ENCODE results near the gene TKT. TPM values are rescaled to one million over a fixed set of nuclear protein-coding genes. Genes with fewer than 3 reads are reported as not detected.

Gene TKT
- total RNA-seq, 2 donors from 2014 or later = 123 to 125 TPM

GRCh38 chr3:53190659-53191058 lies 65.2 kb downstream of the TKT start:
- intact Hi-C loops (cut with DNase I) = loop anchor here in 1 of 2 donors (5.0 kb wide), 1 partner anchor 58 kb away; the partner anchor contains the start of gene RFT1
- no peak for DNase-seq (ENCODE audit: low spot score)

GRCh38 chr3:53189276-53189675 lies 66.5 kb downstream of the TKT start:
- intact Hi-C loops (cut with DNase I) = no loop called here
- no peak for DNase-seq (ENCODE audit: low spot score)

DNA sequence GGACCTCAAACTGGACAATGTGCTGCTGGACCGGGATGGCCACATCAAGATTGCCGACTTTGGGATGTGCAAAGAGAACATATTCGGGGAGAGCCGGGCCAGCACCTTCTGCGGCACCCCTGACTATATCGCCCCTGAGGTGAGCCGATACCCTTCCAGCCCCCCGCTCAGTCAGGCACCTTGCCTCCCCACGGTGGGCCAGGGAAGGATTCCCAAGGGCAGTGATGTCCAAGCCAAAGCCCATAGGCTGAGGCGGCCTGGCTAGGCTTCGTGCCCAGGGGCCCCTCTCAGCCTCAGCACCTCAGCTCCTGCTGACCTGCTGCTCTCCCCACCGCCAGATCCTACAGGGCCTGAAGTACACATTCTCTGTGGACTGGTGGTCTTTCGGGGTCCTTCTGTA lies 67.1 kb downstream of the TKT start:
- intact Hi-C loops (cut with DNase I) = no loop called here
- no peak for DNase-seq (ENCODE audit: low spot score)

DNA sequence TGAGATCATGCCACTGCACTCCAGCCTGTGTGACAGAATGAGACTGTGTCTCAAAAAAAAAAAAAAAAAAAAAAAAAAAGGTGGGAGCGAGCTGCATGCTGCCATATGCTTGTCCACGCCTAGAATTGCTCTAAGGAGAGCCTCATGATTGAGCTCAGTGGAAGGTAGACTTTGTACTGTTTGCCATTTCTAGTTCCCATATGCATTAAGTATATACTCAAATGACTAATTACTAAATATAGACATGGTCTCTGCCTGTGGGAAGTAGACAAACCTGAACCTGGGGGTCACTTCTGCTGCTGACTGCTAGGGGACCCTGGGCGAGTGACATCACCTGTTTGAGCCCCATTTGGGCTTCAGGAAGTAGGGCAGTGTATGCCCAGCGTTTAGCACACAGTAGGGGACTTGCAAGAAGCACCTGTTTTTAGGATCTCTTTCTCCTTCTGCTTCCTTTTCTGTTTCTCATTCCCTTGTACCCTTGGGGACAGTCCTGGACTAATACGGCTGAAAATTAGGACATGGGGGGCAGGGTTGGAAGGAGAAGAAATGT lies 67.6 kb downstream of the TKT start:
- DNase-seq (ENCODE audit: low spot score) = no peak
- intact Hi-C loops (cut with DNase I) = no loop called here

DNA sequence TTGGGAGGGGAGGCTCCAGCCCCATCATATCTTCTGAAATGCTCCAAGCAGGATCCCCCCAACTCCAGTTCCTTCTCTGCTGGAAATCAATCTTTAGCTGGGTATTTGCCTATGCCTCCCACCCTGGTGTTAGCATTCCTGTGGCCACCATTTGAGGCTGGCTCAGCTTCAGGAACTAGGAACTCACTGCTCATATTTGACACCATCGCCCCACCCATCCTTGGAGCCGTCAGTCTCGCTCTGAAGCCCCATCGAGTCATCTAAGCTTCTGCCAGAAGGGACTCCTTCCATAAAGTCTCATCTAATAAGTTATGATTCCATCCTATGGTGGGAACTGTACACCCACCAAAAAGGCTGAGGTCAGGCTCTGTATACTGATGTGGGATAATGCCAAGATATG lies 68.4 kb downstream of the TKT start:
- intact Hi-C loops (cut with DNase I) = no loop called here
- no peak for DNase-seq (ENCODE audit: low spot score)

DNA sequence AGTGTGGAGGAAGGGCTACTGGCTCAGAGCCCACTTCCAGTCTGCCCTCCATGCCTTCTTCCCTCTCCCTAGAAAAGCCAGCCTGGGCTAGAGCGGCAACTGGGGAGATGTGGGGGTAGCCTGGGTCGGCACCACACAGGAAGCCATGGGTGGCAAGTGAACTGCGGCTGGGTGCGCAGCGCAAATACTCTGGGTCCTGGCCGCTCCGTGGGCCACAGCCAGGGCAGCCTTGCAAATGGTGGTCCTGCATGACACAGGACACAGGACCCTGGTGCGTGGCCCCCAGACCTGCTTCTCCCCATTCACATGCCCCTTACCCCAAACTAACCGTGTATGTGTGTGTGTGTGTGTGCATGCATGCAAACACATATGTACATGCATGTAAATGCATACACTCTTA lies 69.1 kb downstream of the TKT start:
- no peak for DNase-seq (ENCODE audit: low spot score)
- intact Hi-C loops (cut with DNase I) = no loop called here

DNA sequence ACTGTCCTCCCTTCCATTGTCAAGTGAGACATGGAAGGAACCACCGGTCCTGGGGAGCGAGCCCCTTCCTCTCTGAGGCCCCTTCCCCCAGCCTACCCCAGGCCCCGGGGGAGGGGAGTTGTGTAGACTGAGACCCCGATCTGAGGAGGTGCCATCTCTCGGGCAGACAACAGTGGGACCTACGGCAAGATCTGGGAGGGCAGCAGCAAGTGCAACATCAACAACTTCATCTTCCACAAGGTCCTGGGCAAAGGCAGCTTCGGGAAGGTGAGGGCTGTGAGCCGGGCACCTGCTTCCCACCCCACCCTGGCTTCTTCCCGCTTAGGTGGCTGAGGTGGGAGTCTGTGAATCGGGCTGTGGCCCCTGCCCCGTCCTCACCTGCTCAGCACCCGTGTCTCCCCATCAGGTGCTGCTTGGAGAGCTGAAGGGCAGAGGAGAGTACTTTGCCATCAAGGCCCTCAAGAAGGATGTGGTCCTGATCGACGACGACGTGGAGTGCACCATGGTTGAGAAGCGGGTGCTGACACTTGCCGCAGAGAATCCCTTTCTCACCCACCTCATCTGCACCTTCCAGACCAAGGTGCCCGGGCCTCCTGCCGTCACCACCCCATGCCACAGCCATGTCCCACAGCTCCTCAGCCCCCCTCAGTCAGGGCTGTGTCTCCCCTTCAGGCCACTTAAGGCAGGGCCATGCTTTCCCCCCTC lies 69.9 kb downstream of the TKT start:
- no peak for DNase-seq (ENCODE audit: low spot score)

GRCh38 chr3:53184701-53185100 lies 71.1 kb downstream of the TKT start:
- DNase-seq (ENCODE audit: low spot score) = no peak
- intact Hi-C loops (cut with DNase I) = no loop called here

More for the DNA sequence above, 69.9 kb downstream of the TKT start:
- intact Hi-C loops (cut with DNase I) = no loop called here

DNA sequence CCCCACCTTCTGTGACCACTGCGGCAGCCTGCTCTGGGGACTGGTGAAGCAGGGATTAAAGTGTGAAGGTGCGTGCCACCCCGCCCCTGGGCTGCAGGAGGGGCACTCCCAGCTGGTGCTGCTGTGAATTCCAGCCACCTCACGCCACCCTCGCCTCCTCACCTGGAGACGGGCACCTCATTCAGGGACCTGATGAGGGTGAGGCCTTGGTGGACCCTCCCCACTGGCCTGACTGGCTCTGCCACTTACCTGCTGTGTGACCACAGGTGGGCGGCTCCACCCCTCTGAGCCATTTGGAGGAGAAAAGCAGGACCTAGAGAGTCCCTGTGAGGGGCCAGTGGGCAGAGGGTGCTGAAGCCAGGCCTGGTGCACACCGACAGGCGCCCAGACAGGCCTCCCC lies 72.3 kb downstream of the TKT start:
- no peak for DNase-seq (ENCODE audit: low spot score)
- intact Hi-C loops (cut with DNase I) = no loop called here

DNA sequence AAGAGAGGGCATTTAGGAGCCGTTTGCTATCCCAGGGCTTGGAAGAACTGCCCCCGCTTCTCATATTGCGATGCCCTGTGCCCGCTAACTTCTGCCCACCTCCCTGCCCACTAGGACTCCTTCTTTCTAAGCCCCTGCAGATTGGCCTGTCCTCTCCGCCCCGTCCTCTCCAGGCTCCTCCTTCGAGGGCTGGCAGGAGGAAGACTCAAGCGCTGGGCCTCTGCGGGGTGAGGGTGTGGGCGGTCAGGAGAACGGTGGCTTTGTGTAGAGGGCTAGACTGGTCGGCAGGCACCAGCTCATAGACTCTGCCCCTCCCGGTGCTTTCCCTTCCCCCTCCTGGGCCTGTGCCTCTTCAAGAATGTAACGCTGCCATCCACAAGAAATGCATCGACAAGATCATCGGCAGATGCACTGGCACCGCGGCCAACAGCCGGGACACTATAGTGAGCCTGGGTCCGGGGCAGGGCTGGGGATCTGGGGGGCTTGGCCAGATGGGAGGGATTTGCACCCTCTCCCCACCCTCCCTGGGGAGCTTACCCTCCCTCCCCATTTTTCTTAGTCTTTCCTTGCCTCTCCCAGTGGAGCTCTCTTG lies 73.0 kb downstream of the TKT start:
- DNase-seq (ENCODE audit: low spot score) = no peak

GRCh38 chr3:53181528-53181927 lies 74.3 kb downstream of the TKT start:
- no peak for DNase-seq (ENCODE audit: low spot score)
- intact Hi-C loops (cut with DNase I) = no loop called here

More for the DNA sequence above, 73.0 kb downstream of the TKT start:
- intact Hi-C loops (cut with DNase I) = no loop called here

DNA sequence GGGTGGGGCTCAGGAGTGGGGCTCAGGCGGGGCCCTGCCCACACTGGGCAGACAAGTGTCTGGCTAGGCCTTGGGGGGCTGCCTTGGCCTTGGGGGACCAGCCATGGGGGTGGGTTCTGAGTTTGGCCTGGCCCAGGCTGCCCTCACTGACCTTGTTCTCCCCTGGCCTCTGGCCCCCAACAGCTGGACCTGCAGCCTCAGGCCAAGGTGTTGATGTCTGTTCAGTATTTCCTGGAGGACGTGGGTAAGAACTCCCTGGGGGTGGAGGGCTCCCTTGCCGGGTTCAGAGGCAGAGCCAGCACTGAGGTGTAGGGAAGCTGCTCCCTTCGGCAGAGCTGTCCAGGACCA lies 74.8 kb downstream of the TKT start:
- intact Hi-C loops (cut with DNase I) = no loop called here
- DNase-seq (ENCODE audit: low spot score) = no peak

GRCh38 chr3:53180305-53181023 lies 75.4 kb downstream of the TKT start:
- DNase-seq (ENCODE audit: low spot score) = no peak
- intact Hi-C loops (cut with DNase I) = no loop called here

- DNase-seq (ENCODE audit: low spot score) = no peak
- intact Hi-C loops (cut with DNase I) = no loop called here
Measured at GRCh38 chr3:53179580-53179979, 76.2 kb downstream of the TKT start.

DNA sequence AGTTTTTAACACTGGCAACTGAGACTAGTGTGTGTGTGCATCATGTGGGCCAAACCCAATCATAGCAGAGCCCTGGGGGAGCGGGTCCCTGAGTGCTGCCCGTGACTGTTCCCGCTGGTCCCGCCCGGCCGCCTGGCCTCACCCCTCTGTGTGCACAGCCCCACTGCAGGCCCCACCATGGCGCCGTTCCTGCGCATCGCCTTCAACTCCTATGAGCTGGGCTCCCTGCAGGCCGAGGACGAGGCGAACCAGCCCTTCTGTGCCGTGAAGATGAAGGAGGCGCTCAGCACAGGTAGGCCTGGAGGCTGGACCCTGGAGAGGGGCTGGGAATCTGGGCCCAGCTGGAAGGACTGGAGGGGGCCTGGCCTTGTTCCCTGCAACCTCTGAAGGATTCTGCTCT lies 77.6 kb downstream of the TKT start:
- intact Hi-C loops (cut with DNase I) = no loop called here
- no peak for DNase-seq (ENCODE audit: low spot score)

DNA sequence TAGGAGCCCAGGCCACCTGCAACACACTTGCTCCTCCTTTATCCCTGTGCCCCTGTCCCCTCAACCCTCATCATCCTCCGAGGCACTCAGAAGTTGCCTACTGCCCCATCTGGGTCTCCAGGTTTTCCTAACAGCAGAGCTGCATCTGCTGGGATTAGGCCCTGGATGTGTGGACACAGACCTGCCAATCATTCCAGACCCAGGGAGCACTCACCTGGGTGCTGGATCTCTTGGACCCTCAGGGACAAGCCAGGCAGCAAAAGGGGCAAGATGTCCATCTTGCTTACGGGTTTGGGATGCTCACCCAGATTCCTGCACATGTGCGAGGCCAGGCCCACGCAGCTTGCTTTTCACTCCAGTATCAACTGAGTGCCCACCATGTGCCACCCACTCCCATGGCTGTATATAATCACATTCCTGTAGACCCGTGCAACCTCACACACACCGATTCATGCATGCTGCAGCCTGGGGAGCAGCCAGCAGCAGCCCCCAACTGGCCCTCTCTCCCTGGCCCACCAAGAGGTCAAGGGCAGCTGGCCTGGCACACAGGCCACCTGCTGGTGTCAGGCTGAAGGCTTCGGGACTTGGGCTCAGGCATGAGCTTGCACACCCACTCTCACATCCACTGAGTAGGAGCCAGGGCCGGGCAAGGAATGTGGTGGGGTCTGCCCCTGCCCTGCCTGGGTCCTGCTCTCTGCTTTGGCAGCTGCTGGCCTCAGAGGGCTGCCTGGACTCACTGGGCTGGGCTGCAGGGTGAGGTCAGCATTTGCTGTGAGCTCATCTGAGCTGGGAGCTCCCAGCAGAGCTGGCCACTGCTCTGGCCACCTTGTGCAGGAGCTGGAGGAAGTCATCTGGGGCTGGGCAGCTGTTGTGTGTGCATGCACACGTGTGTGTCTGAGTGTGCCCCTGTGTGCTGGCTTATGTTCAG lies 79.9 kb downstream of the TKT start:
- no peak for DNase-seq (ENCODE audit: low spot score)
- intact Hi-C loops (cut with DNase I) = no loop called here
